CD4-positive, CD25-positive, alpha-beta regulatory T cell (primary cell): ENCODE results near the gene FNBP1L. TPM values are rescaled to one million over a fixed set of nuclear protein-coding genes. Genes with fewer than 3 reads are reported as not detected.
A peak's percentile ranks its signal among the peaks of the same experiment; 100 is the strongest.

Experiments used
- ATAC-seq, 2 donors: fragments of 150-1000 bp; cut with Tn5 transposase; one replicate each; pipeline ENCODE4 v1.10.0; 2021; ENCODE audit warnings: low read depth in 2 of 2, moderate number of reproducible peaks in 2 of 2, moderate library complexity in 1 of 2
- DNase-seq, 3 donors: peaks; one replicate each; pipeline versions ENCODE4 v3.0.0 to v3.0.0-alpha.2; 2012 to 2022; ENCODE audit warnings: mixed read lengths in 1 of 3
- H3K27ac ChIP-seq: one replicate; pipeline ENCODE4 v1.7.0; 2013; ENCODE audit warnings: mild to moderate bottlenecking, low read length; ENCODE audit not compliant: insufficient read depth, poor library complexity, severe bottlenecking
- H3K27me3 ChIP-seq: one replicate; pipeline ENCODE4 v1.7.0; 2013; ENCODE audit warnings: low read length; ENCODE audit not compliant: control insufficient read depth, insufficient read depth
- H3K36me3 ChIP-seq: one replicate; pipeline ENCODE4 v1.7.0; 2013; ENCODE audit warnings: mild to moderate bottlenecking, low read length, moderate library complexity; ENCODE audit not compliant: control insufficient read depth, insufficient read depth
- H3K4me1 ChIP-seq: 2 replicates; pipeline ENCODE4 v1.7.0; 2013; ENCODE audit warnings: mild to moderate bottlenecking, low read length; ENCODE audit not compliant: insufficient read depth, control insufficient read depth, poor library complexity, severe bottlenecking
- H3K4me3 ChIP-seq: one replicate; pipeline ENCODE4 v1.7.0; 2013; ENCODE audit warnings: low read depth, mild to moderate bottlenecking, low read length, moderate library complexity
- H3K9me3 ChIP-seq, 2 experiments: 1 replicate in 1 of 2; 2 replicates in 1 of 2; pipeline ENCODE4 v1.7.0; 2013; ENCODE audit warnings: low read length in 2 of 2, mild to moderate bottlenecking in 1 of 2, moderate library complexity in 1 of 2; ENCODE audit not compliant: control insufficient read depth in 2 of 2
- H3K27ac Mint-ChIP-seq, 3 donors: one replicate each; pipeline ENCODE4 v1.8.0; 2020 to 2022; ENCODE audit warnings: mild to moderate bottlenecking in 3 of 3, mixed read lengths in 3 of 3, moderate library complexity in 2 of 3
- H3K27me3 Mint-ChIP-seq: one replicate; pipeline ENCODE4 v1.8.0; 2022; ENCODE audit warnings: mild to moderate bottlenecking, mixed read lengths
- H3K36me3 Mint-ChIP-seq: one replicate; pipeline ENCODE4 v1.8.0; 2020; ENCODE audit warnings: mixed read lengths
- H3K4me1 Mint-ChIP-seq, 4 donors: one replicate each; pipeline ENCODE4 v1.8.0; 2020 to 2022; ENCODE audit warnings: mixed read lengths in 4 of 4, mild to moderate bottlenecking in 1 of 4
- H3K4me3 Mint-ChIP-seq, 4 donors: one replicate each; pipeline ENCODE4 v1.8.0; 2020 to 2022; ENCODE audit warnings: mild to moderate bottlenecking in 4 of 4, mixed read lengths in 4 of 4, moderate library complexity in 3 of 4
- H3K9me3 Mint-ChIP-seq, 7 donors: one replicate each; pipeline ENCODE4 v1.8.0; 2020 to 2022; ENCODE audit warnings: mixed read lengths in 7 of 7, mild to moderate bottlenecking in 3 of 7, moderate library complexity in 2 of 7
- polyA plus RNA-seq, 4 donors: library from polyadenylated mRNA; unstranded; fragments of 300-500 nt; fragmentation: Illumina TruSeq; gene quantifications; one replicate each; pipeline ENCODE4 v1.2.3, GENCODE V29; 2021
- total RNA-seq: library from RNA; stranded (reverse); gene quantifications from one replicate; pipeline ENCODE4 v1.2.3, GENCODE V29; 2022

FNBP1L gene
- total and polyA plus RNA-seq, 5 donors from 2014 or later, result 0.10 to 2.4 (median 0.34) TPM; not detected in 1

- DNase-seq (peak in 1 of 3 donors; percentile 23), ATAC-seq (peak in 1 of 2 donors; percentile 30)
- Mint-ChIP-seq H3K27ac (no peak overlapping the region), H3K4me3 (no peak overlapping the region), H3K27me3 (peaks cover 6% of the 10 kb centered on the region), H3K36me3 (peaks cover 5% of the 10 kb centered on the region), H3K4me1 (peaks cover 0 to 3% (median 0%) of the 10 kb centered on the region in 4 donors), H3K9me3 (no peaks in the 10 kb centered on the region)
- Histone ChIP-seq H3K27me3 (no peaks in the 10 kb centered on the region), H3K4me3 (no peak overlapping the region), H3K4me1 (no peaks in the 10 kb centered on the region), H3K9me3 (no peaks in the 10 kb centered on the region), H3K36me3 (no peaks in the 10 kb centered on the region), H3K27ac (no peak overlapping the region)
These were observed 144.0 kb downstream of the FNBP1L start for GRCh38 chr1:93591676-93592550.

GRCh38 chr1:93592551-93592949 is 144.6 kb downstream of the FNBP1L start:
- Mint-ChIP-seq H3K27ac (no peak overlapping the region), H3K4me3 (no peak overlapping the region), H3K27me3 (peaks cover 6% of the 10 kb centered on the region), H3K36me3 (peaks cover 5% of the 10 kb centered on the region), H3K9me3 (no peaks in the 10 kb centered on the region), H3K4me1 (peaks cover 0 to 3% (median 0%) of the 10 kb centered on the region in 4 donors)
- Histone ChIP-seq H3K27ac (no peak overlapping the region), H3K4me3 (no peak overlapping the region), H3K36me3 (no peaks in the 10 kb centered on the region), H3K9me3 (no peaks in the 10 kb centered on the region), H3K27me3 (no peaks in the 10 kb centered on the region), H3K4me1 (no peaks in the 10 kb centered on the region)
- DNase-seq (no peak), ATAC-seq (no peak)

GRCh38 chr1:93593854-93594602 is 146.1 kb downstream of the FNBP1L start:
- Histone ChIP-seq H3K4me1 (no peaks in the 10 kb centered on the region), H3K36me3 (no peaks in the 10 kb centered on the region), H3K27me3 (no peaks in the 10 kb centered on the region), H3K4me3 (no peak overlapping the region), H3K27ac (no peak overlapping the region), H3K9me3 (no peaks in the 10 kb centered on the region)
- Mint-ChIP-seq H3K4me1 (peaks cover 0 to 3% (median 0%) of the 10 kb centered on the region in 4 donors), H3K4me3 (no peak overlapping the region), H3K9me3 (no peaks in the 10 kb centered on the region), H3K27ac (no peak overlapping the region), H3K36me3 (no peaks in the 10 kb centered on the region), H3K27me3 (peaks cover 6% of the 10 kb centered on the region)
- no peak for ATAC-seq
- DNase-seq, result no peak

GRCh38 chr1:93594603-93594880 is 146.6 kb downstream of the FNBP1L start:
- H3K4me3 ChIP-seq, result no peak overlapping the region
- no peak for ATAC-seq
- H3K27ac ChIP-seq, result no peak overlapping the region
- Mint-ChIP-seq H3K9me3 (no peaks in the 10 kb centered on the region), H3K4me1 (peaks cover 0 to 3% (median 0%) of the 10 kb centered on the region in 4 donors), H3K36me3 (no peaks in the 10 kb centered on the region), H3K27ac (no peak overlapping the region), H3K27me3 (peaks cover 6% of the 10 kb centered on the region), H3K4me3 (no peak overlapping the region)
- no peaks in the 10 kb centered on the region for H3K9me3 ChIP-seq
- no peaks in the 10 kb centered on the region for H3K4me1 ChIP-seq
- no peaks in the 10 kb centered on the region for H3K36me3 ChIP-seq
- H3K27me3 ChIP-seq, result no peaks in the 10 kb centered on the region
- no peak for DNase-seq

- Mint-ChIP-seq H3K4me1 (peaks cover 0 to 3% (median 0%) of the 10 kb centered on the region in 4 donors), H3K27ac (no peak overlapping the region), H3K36me3 (no peaks in the 10 kb centered on the region), H3K9me3 (no peaks in the 10 kb centered on the region), H3K27me3 (peaks cover 6% of the 10 kb centered on the region), H3K4me3 (no peak overlapping the region)
- Histone ChIP-seq H3K9me3 (no peaks in the 10 kb centered on the region), H3K36me3 (no peaks in the 10 kb centered on the region), H3K27ac (no peak overlapping the region), H3K27me3 (no peaks in the 10 kb centered on the region), H3K4me3 (no peak overlapping the region), H3K4me1 (no peaks in the 10 kb centered on the region)
- ATAC-seq (no peak), DNase-seq (no peak)
These were observed 147.3 kb downstream of the FNBP1L start for GRCh38 chr1:93595266-93595665.

- H3K4me1 ChIP-seq, result no peaks in the 10 kb centered on the region
- H3K4me3 ChIP-seq, result no peak overlapping the region
- Mint-ChIP-seq H3K4me3 (no peak overlapping the region), H3K27ac (no peak overlapping the region), H3K4me1 (peaks cover 0 to 3% (median 0%) of the 10 kb centered on the region in 4 donors), H3K36me3 (no peaks in the 10 kb centered on the region), H3K9me3 (no peaks in the 10 kb centered on the region), H3K27me3 (peaks cover 6% of the 10 kb centered on the region)
- no peaks in the 10 kb centered on the region for H3K9me3 ChIP-seq
- no peak for ATAC-seq
- no peaks in the 10 kb centered on the region for H3K27me3 ChIP-seq
- H3K27ac ChIP-seq, result no peak overlapping the region
- DNase-seq, result no peak
- no peaks in the 10 kb centered on the region for H3K36me3 ChIP-seq
These were observed 147.8 kb downstream of the FNBP1L start for GRCh38 chr1:93595743-93596142.

- H3K27ac ChIP-seq, result no peak overlapping the region
- no peak overlapping the region for H3K27ac Mint-ChIP-seq
- no peak for ATAC-seq
These were observed 148.6 kb downstream of the FNBP1L start for GRCh38 chr1:93596329-93597089.

More at GRCh38 chr1:93596329-93597089, 148.6 kb downstream of the FNBP1L start:
- H3K4me1 Mint-ChIP-seq, result peaks cover 0 to 2% (median 0%) of the 10 kb centered on the region in 4 donors
- no peak for DNase-seq
- Histone ChIP-seq H3K4me3 (no peak overlapping the region), H3K9me3 (no peaks in the 10 kb centered on the region), H3K27me3 (no peaks in the 10 kb centered on the region), H3K36me3 (no peaks in the 10 kb centered on the region), H3K4me1 (no peaks in the 10 kb centered on the region)
- peaks cover 6% of the 10 kb centered on the region for H3K27me3 Mint-ChIP-seq
- no peaks in the 10 kb centered on the region for H3K36me3 Mint-ChIP-seq
- no peaks in the 10 kb centered on the region for H3K9me3 Mint-ChIP-seq
- H3K4me3 Mint-ChIP-seq, result no peak overlapping the region
